Body of pancreas (tissue), 4 donors: ENCODE results near the gene GAN. TPM values are rescaled to one million over a fixed set of nuclear protein-coding genes. Genes with fewer than 3 reads are reported as not detected.

Experiments used
- ATAC-seq: fragments of 150-250 bp; one replicate; pipeline ENCODE4 v1.9.1; 2016
- DNase-seq, 4 donors: peaks; one replicate each; pipeline ENCODE4 v3.0.0-alpha.2; 2019
- H3K27ac ChIP-seq, 4 donors: fragments of 200-600 bp; sonication (generic); 1 replicate in 3 of 4; 2 replicates in 1 of 4; pipeline versions ENCODE4 v1.5.1 to v1.6.1; 2016 to 2019; ENCODE audit warnings: mild to moderate bottlenecking in 1 of 4, mixed read lengths in 1 of 4, moderate library complexity in 1 of 4
- H3K27me3 ChIP-seq, 2 donors: fragments of 200-600 bp; sonication (generic); one replicate each; pipeline ENCODE4 v1.6.0; 2016; ENCODE audit warnings: mild to moderate bottlenecking in 1 of 2
- H3K36me3 ChIP-seq, 2 donors: fragments of 200-600 bp; sonication (generic); replicated peaks in 1 of 2; 2 replicates each; pipeline ENCODE4 v1.5.1; 2016; ENCODE audit warnings: low read depth in 2 of 2; ENCODE audit not compliant: insufficient read depth in 1 of 2
- H3K4me1 ChIP-seq: fragments of 200-600 bp; sonication (generic); one replicate; pipeline ENCODE4 v1.6.0; 2016
- H3K4me3 ChIP-seq, 2 donors: fragments of 200-600 bp; sonication (generic); 1 replicate in 1 of 2; 2 replicates in 1 of 2; pipeline ENCODE4 v1.5.1; 2016 to 2019
- H3K9me3 ChIP-seq, 3 donors: fragments of 200-600 bp; sonication (generic); 1 replicate in 2 of 3; 2 replicates in 1 of 3; pipeline ENCODE4 v1.5.1; 2016
- CTCF ChIP-seq, 7 experiments: fragments of 450-650 bp in 4 of 7; fragments of 200-600 bp in 3 of 7; sonication (generic) in 3 of 7; IDR thresholded peaks; one replicate each; pipeline ENCODE4 v1.5.1; 2016 to 2019; ENCODE audit warnings: antibody characterized with exemption in 7 of 7
- POLR2A ChIP-seq, 3 donors: fragments of 450-650 bp; IDR thresholded peaks; one replicate each; pipeline ENCODE4 v1.6.1; 2016; ENCODE audit warnings: antibody characterized with exemption in 3 of 3, mild to moderate bottlenecking in 2 of 3
- WGBS, 2 donors: methylation state at CpG; one replicate each; pipeline ENCODE4 v1.1.5; 2017; 5-methylcytosine and 5-hydroxymethylcytosine counted together
- intact Hi-C: fragments of 100-400 bp; cut with DNase I; formaldehyde crosslinking; loops from one replicate; pipeline ENCODE4 v1.15.1; 2023
- total RNA-seq, 2 donors: library from RNA; depleted of rRNA; stranded (reverse); fragments of >200 nt; gene quantifications; one replicate each; pipeline ENCODE4 v1.1.0, GENCODE V29; 2016

Gene GAN
- total RNA-seq, 2 donors from 2014 or later = 3.6 to 4.9 TPM

- no peaks in the 10 kb centered on the region for H3K4me1 ChIP-seq
- intact Hi-C loops = no loop called here
- TF ChIP-seq CTCF (IDR thresholded peaks at IDR 0.05) (no peak), POLR2A (IDR thresholded peaks at IDR 0.05) (no peak)
- H3K36me3 ChIP-seq = no peaks in the 10 kb centered on the region
- H3K9me3 ChIP-seq = peaks cover 0 to 6% (median 0%) of the 10 kb centered on the region in 3 donors
- H3K27ac ChIP-seq = no peak overlapping the region
- WGBS, 2 donors = 78 to 86% methylated on average over 18 to 21 of the region's 21 CpGs
- no peak for ATAC-seq
- peak in 1 of 4 donors; percentile 1 for DNase-seq
- H3K4me3 ChIP-seq = no peak overlapping the region
- H3K27me3 ChIP-seq = no peaks in the 10 kb centered on the region
These were observed 82.5 kb downstream of the GAN start for GRCh38 chr16:81397058-81397878.

GRCh38 chr16:81397879-81398520, 83.2 kb downstream of the GAN start:
- Histone ChIP-seq H3K4me1 (no peaks in the 10 kb centered on the region), H3K27me3 (no peaks in the 10 kb centered on the region), H3K9me3 (peaks cover 0 to 6% (median 0%) of the 10 kb centered on the region in 3 donors), H3K36me3 (no peaks in the 10 kb centered on the region), H3K4me3 (no peak overlapping the region), H3K27ac (no peak overlapping the region)
- ATAC-seq (no peak), DNase-seq (no peak)
- 73 to 81% methylated on average over 10 to 14 of the region's 14 CpGs for WGBS, 2 donors
- intact Hi-C loops = no loop called here
- TF ChIP-seq POLR2A (IDR thresholded peaks at IDR 0.05) = no peak
- TF ChIP-seq CTCF (IDR thresholded peaks at IDR 0.05) = no peak

GRCh38 chr16:81399909-81400308, 85.1 kb downstream of the GAN start:
- ATAC-seq = no peak
- H3K27ac ChIP-seq = no peak overlapping the region

More at GRCh38 chr16:81399909-81400308, 85.1 kb downstream of the GAN start:
- H3K27me3 ChIP-seq = no peaks in the 10 kb centered on the region
- peaks cover 5% of the 10 kb centered on the region for H3K4me1 ChIP-seq
- no peaks in the 10 kb centered on the region for H3K36me3 ChIP-seq
- no peak for TF ChIP-seq CTCF (IDR thresholded peaks at IDR 0.05)
- no peak overlapping the region for H3K4me3 ChIP-seq
- 75 to 100% methylated on average over 1 of the region's 1 CpG for WGBS, 2 donors
- H3K9me3 ChIP-seq = peaks cover 0 to 6% (median 0%) of the 10 kb centered on the region in 3 donors
- intact Hi-C loops = loop anchor here (5.0 kb wide), 1 partner anchor 322 kb away; no protein-coding TSS in a partner anchor
- no peak for DNase-seq
